ENCODE data around the gene SMDT1. TPM values are rescaled to one million over a fixed set of nuclear protein-coding genes. Genes with fewer than 3 reads are reported as not detected.

The SMDT1 gene
- total RNA-seq, 1 experiment from 2014 or later: 44.6 TPM

DNA sequence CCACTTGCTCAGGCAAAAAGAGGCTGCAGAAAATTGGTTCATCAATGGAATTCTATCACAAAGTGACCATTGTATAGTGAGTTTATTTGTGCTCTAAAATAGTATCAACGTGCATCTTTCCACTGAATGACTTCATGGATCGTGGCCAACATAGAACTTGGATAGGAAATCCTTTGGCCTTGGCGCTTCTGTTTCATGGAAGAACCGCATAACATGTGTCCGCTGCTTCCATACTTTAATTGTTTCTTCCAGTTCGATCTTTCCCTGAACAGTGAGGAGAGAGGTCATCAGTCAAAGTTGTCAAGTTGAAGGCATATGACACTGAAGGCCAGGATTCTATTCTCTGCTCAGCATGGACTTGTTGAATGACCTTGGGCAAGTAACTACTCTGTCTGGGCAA is 6.6 kb downstream of the SMDT1 start:
- H3K36me3 ChIP-seq (ENCODE audit: control insufficient read depth, insufficient read depth, low read length): peaks cover 3% of the 10 kb centered on the region
- TF ChIP-seq TCF7L2 (IDR thresholded peaks at IDR 0.05; ENCODE audit: low read depth, low read length) (no peak), SIN3A (IDR thresholded peaks at IDR 0.05; ENCODE audit: borderline replicate concordance, insufficient read depth, low read depth, low read length) (no peak), POLR2AphosphoS5 (IDR thresholded peaks at IDR 0.05; ENCODE audit: low read depth, low read length) (no peak)
- TF ChIP-seq, protein P1, sequence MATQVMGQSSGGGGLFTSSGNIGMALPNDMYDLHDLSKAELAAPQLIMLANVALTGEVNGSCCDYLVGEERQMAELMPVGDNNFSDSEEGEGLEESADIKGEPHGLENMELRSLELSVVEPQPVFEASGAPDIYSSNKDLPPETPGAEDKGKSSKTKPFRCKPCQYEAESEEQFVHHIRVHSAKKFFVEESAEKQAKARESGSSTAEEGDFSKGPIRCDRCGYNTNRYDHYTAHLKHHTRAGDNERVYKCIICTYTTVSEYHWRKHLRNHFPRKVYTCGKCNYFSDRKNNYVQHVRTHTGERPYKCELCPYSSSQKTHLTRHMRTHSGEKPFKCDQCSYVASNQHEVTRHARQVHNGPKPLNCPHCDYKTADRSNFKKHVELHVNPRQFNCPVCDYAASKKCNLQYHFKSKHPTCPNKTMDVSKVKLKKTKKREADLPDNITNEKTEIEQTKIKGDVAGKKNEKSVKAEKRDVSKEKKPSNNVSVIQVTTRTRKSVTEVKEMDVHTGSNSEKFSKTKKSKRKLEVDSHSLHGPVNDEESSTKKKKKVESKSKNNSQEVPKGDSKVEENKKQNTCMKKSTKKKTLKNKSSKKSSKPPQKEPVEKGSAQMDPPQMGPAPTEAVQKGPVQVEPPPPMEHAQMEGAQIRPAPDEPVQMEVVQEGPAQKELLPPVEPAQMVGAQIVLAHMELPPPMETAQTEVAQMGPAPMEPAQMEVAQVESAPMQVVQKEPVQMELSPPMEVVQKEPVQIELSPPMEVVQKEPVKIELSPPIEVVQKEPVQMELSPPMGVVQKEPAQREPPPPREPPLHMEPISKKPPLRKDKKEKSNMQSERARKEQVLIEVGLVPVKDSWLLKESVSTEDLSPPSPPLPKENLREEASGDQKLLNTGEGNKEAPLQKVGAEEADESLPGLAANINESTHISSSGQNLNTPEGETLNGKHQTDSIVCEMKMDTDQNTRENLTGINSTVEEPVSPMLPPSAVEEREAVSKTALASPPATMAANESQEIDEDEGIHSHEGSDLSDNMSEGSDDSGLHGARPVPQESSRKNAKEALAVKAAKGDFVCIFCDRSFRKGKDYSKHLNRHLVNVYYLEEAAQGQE (IDR thresholded peaks at IDR 0.05; ENCODE audit: insufficient read depth in 1 of 2, low read depth in 2 of 2, low read length in 1 of 2): no peak
- TF ChIP-seq, protein P2, sequence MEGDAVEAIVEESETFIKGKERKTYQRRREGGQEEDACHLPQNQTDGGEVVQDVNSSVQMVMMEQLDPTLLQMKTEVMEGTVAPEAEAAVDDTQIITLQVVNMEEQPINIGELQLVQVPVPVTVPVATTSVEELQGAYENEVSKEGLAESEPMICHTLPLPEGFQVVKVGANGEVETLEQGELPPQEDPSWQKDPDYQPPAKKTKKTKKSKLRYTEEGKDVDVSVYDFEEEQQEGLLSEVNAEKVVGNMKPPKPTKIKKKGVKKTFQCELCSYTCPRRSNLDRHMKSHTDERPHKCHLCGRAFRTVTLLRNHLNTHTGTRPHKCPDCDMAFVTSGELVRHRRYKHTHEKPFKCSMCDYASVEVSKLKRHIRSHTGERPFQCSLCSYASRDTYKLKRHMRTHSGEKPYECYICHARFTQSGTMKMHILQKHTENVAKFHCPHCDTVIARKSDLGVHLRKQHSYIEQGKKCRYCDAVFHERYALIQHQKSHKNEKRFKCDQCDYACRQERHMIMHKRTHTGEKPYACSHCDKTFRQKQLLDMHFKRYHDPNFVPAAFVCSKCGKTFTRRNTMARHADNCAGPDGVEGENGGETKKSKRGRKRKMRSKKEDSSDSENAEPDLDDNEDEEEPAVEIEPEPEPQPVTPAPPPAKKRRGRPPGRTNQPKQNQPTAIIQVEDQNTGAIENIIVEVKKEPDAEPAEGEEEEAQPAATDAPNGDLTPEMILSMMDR (IDR thresholded peaks at IDR 0.05): no peak
- BruUV-seq (replicated peaks): no TSS peak
- H3K9me3 ChIP-seq (ENCODE audit: control insufficient read depth, insufficient read depth, low read depth, low read length): no peaks in the 10 kb centered on the region
- POLR2A ChIA-PET: no interaction called here
- in situ Hi-C loops (cut with HindIII; ENCODE audit: low pct_unique_long_range_greater_than_20kb, low sequenced_read_pairs): no loop called here
- no peak overlapping the region for H3K4me3 ChIP-seq (ENCODE audit: low read depth in 2 of 2, low read length in 2 of 2)
- CTCF ChIA-PET: no interaction called here
- ATAC-seq: no peak
- intact Hi-C loops (cut with micrococcal nuclease; ENCODE audit: unreplicated experiment): no loop called here
- H3K27me3 ChIP-seq (ENCODE audit: control insufficient read depth, insufficient read depth, low read length): no peaks in the 10 kb centered on the region
- H3K4me1 ChIP-seq (ENCODE audit: control insufficient read depth, insufficient read depth, low read length): peaks cover 3% of the 10 kb centered on the region; the same call in 1 of the 2 replicates
- DNase-seq (ENCODE audit: low read depth, low spot score): no peak
- no peak overlapping the region for H3K27ac ChIP-seq (ENCODE audit: low read length)

DNA sequence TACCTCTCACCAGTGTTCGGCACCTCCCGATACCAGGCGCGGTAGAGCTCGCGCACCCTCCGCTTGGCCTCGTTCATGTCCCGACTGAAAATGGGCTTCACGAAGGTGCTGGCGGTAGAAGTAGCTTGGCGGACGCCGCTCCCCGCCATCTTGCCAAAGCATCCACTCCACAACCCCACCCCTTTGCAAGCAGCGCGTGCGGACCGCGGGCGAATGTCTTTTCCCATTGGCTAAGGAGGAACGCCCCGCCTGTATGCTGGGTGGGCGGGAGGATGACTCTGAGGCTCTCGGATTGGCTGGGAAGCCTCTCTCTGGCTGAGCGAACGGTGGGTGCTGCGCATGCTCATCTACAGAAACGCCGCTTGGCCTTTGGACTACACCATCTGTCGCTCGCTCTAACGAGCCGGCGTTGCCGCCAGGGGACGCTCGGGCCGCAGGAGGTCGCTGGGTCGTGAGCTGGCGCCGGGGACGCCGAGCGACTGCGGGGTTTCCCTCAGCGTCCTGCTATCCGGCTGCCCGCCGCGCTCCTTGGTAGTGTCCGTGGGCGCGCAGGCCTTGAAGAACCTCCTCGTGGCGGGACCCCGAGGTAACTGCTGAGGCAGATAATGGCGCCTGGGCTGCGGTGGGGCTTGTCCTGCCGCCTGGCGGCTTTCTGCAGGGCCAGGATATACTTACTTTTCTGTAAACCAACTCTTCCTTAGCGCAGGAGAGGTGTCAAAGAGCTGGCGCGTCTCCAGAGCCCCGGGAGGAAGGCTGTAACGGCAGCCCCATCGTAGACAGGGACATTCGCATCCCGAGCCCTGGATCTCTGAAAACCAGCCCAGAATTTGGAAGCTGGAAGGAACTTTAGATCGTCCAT is 11.3 kb downstream of the SMDT1 start, which contains the start of gene NDUFA6:
NDUFA6 (minus strand) TSS at position 177 of the 859 bp plus-strand sequence; CDS start at position 149, 28 bp downstream.
- peak; percentile 79 for TF ChIP-seq POLR2AphosphoS5 (IDR thresholded peaks at IDR 0.05; ENCODE audit: low read depth, low read length)
- 0 out of 2 replicates have a peak, but pooled peaks have one; percentile 62 for TF ChIP-seq SIN3A (IDR thresholded peaks at IDR 0.05; ENCODE audit: borderline replicate concordance, insufficient read depth, low read depth, low read length)
- TF ChIP-seq, protein P2 (IDR thresholded peaks at IDR 0.05): peak; percentile 96
- TF ChIP-seq, protein P1 (IDR thresholded peaks at IDR 0.05; ENCODE audit: insufficient read depth in 1 of 2, low read depth in 2 of 2, low read length in 1 of 2): no peak
- TF ChIP-seq TCF7L2 (IDR thresholded peaks at IDR 0.05; ENCODE audit: low read depth, low read length): peak; percentile 67; the same call in 1 of the 2 replicates
- no TSS peak for BruUV-seq (replicated peaks)
- peak; percentile 98 for ATAC-seq
- POLR2A ChIA-PET: no interaction called here
- peak; percentile 93 for DNase-seq (ENCODE audit: low read depth, low spot score)
- H3K4me3 ChIP-seq (ENCODE audit: low read depth in 2 of 2, low read length in 2 of 2): peak within 1 kb of the TSS; percentile 81 to 85
- H3K4me1 ChIP-seq (ENCODE audit: control insufficient read depth, insufficient read depth, low read length): no peaks in the 10 kb centered on the region
- no peaks in the 10 kb centered on the region for H3K9me3 ChIP-seq (ENCODE audit: control insufficient read depth, insufficient read depth, low read depth, low read length)
- intact Hi-C loops (cut with micrococcal nuclease; ENCODE audit: unreplicated experiment): no loop called here
- in situ Hi-C loops (cut with HindIII; ENCODE audit: low pct_unique_long_range_greater_than_20kb, low sequenced_read_pairs): no loop called here
- H3K27ac ChIP-seq (ENCODE audit: low read length): peak within 1 kb of the TSS; percentile 90
- H3K36me3 ChIP-seq (ENCODE audit: control insufficient read depth, insufficient read depth, low read length): no peaks in the 10 kb centered on the region; the same call in none of the 2 replicates
- CTCF ChIA-PET: interaction anchor here (0.7 to 2.5 kb wide), 4 partner anchors 15 to 353 kb away, joined by 3 to 12 read pairs (median 5); no protein-coding TSS in a partner anchor
- H3K27me3 ChIP-seq (ENCODE audit: control insufficient read depth, insufficient read depth, low read length): no peaks in the 10 kb centered on the region
